NCI-H2227 (cell line): ENCODE measurements around the gene PCDHGA1.
"Not testable (repeated sequence)": the region's sequence is repeated elsewhere in the genome, so short reads cannot be mapped to it uniquely, and the experiment has no call there.

Experiments used
- DNase-seq: peaks from one replicate; lab custom pipeline; 2025; ENCODE audit not compliant: unreplicated experiment; lab: John Stamatoyannopoulos, UW

Gene PCDHGA1

GRCh38 chr5:141330299-141331080 is at the start of gene PCDHGA1:
Gene PCDHGA1 (plus strand): TSS chr5:141330514.
- DNase-seq = peak; percentile 3

DNA sequence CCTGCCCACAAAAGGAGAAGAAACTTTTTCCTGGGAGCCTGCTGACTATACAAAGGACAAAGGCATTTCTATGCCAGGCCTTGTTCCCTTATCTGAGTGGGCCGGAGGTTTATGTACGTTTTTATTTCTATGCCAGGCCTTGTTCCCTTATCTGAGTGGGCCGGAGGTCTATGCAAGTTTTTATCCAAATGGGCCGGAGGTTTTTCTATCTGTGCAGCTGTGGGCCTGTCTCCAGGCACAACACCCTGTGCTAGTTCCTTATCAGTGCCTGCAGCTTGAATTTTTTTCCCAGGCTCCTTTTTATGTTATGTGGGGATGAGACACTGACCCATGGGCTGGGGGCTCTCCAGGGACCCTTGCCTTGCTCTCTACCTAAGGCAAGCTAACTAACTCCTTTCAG is 31.9 kb upstream of the PCDHGA1 start:
- no peak for DNase-seq

DNA sequence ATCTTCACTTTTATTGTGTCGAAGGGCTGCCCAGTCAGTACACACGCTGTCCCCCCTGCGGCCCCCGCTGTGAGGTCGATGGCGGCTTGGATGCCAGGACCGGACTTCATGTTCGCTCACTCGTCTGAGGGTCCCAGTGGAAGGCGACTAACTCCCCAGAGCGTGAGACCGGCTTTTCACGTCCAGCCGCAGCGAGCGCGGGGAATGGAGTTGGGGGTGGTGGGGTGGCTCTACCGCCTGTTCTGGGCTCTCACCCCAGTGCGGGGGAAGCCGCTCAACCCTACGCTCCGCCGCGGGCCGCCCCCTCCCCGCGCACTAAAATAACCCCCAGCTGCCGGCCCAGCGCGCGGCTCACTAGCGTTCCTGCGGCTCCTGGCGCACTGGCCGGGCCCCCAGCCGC is 26.6 kb upstream of the PCDHGA1 start, which contains the start of gene SLC25A2:
Gene SLC25A2, minus strand, starts transcription at position 294 of the 400 bp plus-strand sequence. Its CDS starts 184 bp downstream, at position 110.
- DNase-seq = no peak

DNA sequence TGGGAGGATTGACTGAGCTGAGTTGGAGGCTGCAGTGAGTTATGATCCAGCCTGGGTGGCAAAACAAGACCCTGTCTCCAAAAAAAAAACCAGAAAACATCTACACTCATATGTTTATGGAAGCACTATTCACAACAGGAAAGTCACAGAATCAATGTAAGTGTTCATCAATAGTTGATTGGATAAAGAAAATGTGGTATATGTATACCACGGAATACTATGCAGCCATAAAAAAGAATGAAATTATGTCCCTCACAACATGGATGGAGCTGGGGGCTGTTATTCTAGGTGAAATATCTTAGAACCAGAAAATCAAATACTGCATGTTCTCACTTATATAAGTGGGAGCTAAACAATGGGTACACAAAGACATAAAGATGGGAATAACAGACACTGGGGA is 23.7 kb upstream of the PCDHGA1 start:
- DNase-seq = no peak

GRCh38 chr5:141313711-141314110 is 16.6 kb upstream of the PCDHGA1 start:
- no peak for DNase-seq

DNA sequence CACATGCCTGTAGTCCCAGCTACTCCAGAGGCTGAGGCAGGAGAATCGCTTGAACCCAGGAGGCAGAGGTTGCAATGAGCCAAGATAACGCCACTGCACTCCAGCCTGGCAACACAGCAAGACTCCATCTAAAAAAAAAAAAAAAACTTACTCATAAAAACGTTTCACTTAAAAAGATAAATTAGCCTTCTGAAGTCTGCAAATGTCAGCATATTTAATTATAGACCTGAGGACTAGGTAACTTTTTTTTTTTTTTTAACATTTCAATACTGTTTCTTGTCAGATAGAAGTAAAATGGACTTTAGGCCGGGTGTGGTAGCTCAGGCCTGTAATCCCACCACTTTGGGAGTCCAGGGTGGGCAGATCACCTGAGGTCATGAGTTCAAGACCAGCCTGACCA is 13.4 kb upstream of the PCDHGA1 start:
- DNase-seq = not testable (repeated sequence)

DNA sequence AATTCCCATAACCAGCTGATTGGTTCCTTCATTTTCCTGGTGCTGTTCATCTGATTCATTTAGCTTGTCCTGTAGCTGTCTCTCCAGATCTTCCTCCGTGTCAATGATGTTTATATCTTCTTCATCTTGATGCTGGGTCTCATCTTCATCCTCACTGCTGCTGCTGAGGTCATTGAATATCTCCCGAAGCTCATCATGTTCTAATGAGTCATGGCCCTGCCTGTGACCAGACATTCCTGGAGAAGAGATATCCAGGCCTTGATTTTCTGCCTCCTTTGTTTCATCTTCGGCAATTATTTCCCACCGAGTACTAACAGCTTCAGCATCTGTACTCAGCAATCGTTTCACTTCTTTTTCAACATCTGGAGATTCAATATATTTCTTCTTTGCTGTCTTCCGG is 11.1 kb upstream of the PCDHGA1 start:
- no peak for DNase-seq

- no peak for DNase-seq
Observed at GRCh38 chr5:141319699-141320098, 10.6 kb upstream of the PCDHGA1 start.

DNA sequence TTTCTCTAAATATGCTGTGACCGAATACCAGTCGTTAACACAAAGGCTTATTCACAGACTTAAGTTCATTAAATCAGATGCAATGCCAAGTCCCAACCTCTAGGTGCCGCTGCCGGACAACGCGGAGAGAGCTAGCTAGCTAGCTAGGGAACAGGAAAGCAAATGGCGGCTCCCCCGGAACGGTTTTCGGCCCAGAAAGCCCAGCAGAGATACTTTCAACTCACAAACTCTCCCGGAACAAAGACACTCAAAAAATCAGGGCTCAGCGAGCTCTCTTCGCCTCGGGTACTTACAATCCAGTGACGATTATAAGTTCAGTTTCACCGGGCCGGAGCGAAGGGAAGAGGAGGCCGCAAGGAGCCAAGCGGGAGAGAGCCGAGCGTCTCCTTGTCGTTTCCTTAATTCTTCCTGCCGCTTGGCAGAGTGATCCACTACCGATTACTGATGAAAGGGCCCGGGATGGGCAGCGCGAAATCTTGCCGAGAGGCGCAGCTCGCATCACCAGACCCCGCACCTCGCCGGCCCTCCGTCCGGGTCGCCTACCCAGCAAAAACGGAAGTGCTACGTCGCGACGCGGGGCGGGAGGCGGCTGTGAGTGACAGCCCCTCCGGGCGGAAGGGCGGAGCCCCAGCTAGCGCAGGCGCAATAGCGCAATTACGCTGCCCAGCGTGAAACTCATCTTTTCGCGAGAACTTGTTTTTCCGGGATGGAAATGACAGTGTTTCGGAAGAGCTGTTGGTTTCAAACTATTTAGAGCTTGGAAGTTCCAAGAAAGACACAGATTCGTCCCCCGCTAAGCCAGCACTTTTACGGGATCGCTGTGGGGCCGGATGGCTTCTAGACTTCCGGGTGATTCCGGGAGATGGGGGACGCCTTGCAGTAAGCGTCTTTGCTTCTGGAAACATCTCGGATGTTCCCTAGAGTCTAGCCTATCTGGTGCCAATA is 9.8 kb upstream of the PCDHGA1 start, which contains the start of gene TAF7:
Gene TAF7, minus strand, starts transcription at position 560 of the 945 bp plus-strand sequence. CDS start 740 bp downstream, outside the sequence.
- DNase-seq = peak; percentile 93

GRCh38 chr5:141322261-141322660 is 8.1 kb upstream of the PCDHGA1 start:
- DNase-seq = no peak

DNA sequence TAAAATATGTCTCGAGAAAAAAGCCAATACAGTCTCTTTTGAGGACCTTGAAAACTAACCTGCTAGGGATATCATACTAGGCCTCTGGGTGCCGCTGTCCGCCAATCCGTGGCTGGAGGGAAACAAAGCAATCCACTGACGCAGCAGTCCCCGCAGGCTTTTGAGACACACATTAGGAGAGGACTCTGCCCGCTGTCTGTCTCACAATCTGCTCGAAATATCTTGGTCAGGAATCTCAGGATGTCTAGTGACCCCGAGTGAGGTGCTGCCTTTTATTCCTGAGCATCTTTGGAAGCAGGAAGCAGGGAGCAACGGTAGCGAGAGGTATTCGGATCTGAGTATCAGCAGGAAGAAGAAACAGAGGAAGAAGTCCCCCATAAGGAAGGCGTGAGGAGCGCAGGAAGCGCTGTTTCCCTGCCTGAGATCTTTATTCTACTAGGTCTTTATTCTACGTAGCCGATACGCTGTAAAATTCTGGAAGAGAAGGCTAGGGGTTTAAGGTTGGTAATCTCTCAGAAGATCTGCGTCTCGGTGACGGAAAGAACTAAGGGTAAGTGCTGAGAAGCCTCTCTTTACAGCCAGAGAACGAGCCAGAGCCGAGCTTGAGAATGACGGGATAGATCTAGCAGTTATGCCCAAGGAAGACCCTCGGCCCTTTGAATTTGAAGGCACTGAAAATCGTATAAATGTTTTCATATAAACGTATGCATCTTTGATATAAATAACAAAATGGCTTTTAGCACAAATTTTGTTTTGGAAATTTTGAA is 4.0 kb upstream of the PCDHGA1 start:
- peak; percentile 62 for DNase-seq

DNA sequence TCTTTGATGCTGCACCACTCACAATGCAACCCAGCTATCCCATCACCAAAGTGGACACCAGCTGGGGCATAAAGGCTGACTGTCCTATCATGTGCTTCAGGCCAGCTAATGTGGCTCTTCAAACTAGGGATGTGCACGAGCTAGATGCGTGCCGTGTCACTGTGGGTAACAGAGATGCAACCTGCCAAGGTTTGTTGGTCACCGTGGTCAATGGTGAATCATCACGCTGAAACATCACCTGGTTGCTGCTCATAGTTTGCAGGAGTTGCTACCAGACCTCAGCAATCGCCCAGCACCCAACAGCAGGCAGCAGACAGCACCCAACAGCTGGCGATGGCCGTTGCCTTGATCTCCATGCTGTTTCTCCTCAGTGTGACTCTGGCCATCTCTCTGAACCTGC is 2.1 kb upstream of the PCDHGA1 start:
- DNase-seq = no peak

DNA sequence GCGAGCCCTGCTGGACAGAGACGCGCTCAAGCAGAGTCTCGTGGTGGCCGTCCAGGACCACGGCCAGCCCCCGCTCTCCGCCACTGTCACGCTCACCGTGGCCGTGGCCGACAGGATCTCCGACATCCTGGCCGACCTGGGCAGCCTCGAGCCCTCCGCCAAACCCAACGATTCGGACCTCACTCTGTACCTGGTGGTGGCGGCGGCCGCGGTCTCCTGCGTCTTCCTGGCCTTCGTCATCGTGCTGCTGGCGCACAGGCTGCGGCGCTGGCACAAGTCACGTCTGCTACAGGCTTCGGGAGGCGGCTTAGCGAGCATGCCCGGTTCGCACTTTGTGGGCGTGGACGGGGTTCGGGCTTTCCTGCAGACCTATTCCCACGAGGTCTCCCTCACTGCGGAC is 2.3 kb downstream of the PCDHGA1 start:
- not testable (repeated sequence) for DNase-seq

- DNase-seq = peak; percentile 33
Observed at GRCh38 chr5:141338538-141339306, 8.4 kb downstream of the PCDHGA1 start, which contains the start of gene PCDHGA2. Gene PCDHGA2 (plus strand): TSS chr5:141338760.

- not testable (repeated sequence) for DNase-seq
Observed at GRCh38 chr5:141340781-141341354, 10.6 kb downstream of the PCDHGA1 start.

GRCh38 chr5:141342773-141343172 is 12.5 kb downstream of the PCDHGA1 start:
- no peak for DNase-seq

DNA sequence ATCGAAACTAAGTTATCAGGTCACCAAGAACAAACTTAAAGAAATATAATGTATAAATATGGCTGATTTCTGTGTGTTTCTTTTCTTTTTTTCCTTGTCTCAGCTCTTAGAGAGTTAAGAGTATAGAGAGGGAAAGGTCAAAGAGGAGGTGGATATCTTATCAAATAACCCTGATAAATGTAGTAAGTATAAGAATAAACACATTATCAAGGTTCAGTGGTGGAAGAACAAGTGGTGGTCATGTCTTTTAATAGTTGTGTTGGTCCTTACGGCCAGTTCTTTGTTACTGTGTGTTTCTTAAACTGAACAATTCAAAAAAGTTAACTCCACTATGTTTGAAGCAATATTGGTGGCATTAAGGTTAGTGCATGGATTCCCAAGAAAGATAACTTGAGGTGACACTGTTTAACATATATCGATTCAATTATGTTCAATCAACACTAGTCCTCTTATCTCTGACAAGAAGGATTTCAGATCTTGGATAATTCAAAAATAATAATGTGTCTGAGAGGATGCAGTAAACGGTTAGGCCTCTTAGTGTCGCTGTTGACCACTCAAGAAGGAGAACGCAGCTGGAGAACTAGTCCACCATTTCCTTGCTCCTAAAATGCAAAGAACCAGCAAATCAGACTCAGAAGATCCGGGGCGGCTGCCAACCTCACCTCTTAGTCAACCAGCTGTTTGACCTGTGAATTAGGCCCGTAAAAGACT is 13.1 kb downstream of the PCDHGA1 start, which contains the start of gene PCDHGA3:
Gene PCDHGA3, plus strand, starts transcription at position 588 of the 711 bp plus-strand sequence. CDS start 205 bp downstream, outside the sequence.
- DNase-seq = no peak

- DNase-seq = no peak
Observed at GRCh38 chr5:141343953-141344463, 13.7 kb downstream of the PCDHGA1 start.

DNA sequence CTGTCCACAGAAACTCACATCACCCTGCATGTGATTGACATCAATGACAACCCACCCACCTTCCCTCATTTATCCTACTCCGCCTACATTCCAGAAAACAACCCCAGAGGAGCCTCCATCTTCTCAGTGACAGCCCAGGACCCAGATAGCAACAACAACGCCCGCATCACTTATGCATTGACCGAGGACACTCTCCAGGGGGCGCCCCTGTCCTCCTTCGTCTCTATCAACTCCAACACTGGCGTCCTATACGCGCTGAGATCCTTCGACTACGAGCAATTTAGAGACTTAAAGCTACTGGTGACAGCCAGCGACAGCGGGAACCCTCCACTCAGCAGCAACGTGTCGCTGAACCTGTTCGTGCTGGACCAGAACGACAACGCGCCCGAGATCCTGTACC is 15.0 kb downstream of the PCDHGA1 start:
- DNase-seq = no peak
